HG02852 (cell line): Measurements from ENCODE around the gene BPIFB2.
"Not testable (repeated sequence)": the region's sequence is repeated elsewhere in the genome, so short reads cannot be mapped to it uniquely, and the experiment has no call there.

Source experiments
- ATAC-seq: cut with Tn5 transposase; IDR thresholded peaks from one replicate; pipeline ENCODE4 v1.9.1; 2021; ENCODE audit warnings: mild to moderate bottlenecking, moderate library complexity; ENCODE audit not compliant: unreplicated experiment

BPIFB2 gene

DNA sequence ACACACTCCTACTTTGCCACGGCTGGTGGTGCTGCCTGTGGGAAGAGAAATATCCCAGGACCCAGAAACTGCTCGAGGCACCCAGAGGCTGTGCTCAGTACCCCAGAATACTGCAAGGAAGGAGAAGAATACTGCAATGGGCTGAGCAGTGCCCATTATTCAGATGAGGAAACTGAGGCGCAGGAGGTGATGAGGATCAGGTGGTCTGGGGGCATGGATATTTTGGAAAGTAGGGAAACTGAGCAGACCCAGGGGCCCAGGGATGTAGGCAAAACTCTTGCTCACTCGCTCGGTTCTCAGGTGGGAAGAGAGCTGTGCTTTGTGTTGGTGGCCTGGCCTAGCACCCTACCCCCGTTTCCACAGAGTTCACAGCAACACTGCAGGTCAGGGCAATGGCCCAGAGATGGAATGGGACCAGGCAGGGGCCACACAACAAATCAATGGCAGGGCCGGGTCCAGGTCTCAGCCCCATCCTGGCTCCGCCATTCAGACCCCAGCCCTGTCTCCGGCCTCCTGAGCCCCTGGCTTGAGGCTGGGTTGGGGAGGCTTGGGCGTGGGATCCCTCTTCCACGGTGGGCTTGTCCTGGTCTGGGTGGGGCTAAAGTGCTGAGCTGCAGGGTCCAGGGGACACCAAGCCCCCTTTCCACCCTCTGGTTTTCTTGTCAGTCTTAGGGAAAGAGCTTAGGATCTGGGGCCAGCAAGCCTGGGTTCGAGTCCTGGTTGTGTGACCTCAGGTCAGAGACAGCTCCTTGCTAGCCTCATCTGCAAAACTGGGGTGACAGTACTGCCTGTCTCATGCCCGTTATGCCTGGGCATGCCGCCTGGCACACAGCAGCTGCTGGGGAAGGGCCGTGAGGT is 37.2 kb upstream of the BPIFB2 start:
- no peak for ATAC-seq

DNA sequence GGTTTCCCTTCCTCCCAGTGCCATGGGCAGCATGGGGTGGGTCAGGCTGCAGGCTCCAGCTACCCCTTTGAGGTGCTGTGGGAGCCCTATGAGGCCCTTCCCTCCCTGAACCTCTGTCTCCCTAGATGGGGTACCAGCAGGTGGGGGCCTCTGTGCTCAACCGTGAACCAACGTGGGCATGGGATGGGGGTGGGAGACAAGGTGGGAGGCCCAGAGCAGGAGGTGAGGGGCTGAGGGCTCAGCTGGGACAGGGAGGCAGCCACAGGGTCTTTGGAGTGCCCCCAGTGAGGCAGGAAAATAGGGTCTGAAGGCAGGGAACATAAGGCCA is 36.6 kb upstream of the BPIFB2 start:
- ATAC-seq: no peak

DNA sequence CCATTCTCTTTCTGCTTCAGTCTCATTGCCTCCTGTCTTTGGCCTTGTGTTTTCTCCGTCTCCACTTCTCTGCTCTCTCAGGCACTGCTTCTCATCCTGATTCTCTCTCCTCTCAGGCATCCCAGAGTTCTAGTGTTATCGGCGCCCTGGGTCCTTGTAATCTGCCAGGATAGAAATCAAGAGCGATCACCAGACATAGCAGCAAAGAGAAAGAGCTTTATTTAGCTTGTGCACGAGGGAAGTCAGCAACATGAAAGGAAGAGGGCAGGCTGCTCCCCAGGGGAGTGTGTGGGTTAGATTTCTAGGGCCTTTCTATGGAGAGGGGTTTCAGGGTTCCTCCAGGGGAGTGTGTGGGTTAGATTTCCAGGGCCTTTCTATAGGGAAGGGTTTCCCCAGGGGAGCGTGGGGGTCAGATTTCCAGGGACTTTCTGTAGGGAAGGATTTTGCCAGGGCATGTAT is 35.8 kb upstream of the BPIFB2 start:
- ATAC-seq: peak; percentile 29

DNA sequence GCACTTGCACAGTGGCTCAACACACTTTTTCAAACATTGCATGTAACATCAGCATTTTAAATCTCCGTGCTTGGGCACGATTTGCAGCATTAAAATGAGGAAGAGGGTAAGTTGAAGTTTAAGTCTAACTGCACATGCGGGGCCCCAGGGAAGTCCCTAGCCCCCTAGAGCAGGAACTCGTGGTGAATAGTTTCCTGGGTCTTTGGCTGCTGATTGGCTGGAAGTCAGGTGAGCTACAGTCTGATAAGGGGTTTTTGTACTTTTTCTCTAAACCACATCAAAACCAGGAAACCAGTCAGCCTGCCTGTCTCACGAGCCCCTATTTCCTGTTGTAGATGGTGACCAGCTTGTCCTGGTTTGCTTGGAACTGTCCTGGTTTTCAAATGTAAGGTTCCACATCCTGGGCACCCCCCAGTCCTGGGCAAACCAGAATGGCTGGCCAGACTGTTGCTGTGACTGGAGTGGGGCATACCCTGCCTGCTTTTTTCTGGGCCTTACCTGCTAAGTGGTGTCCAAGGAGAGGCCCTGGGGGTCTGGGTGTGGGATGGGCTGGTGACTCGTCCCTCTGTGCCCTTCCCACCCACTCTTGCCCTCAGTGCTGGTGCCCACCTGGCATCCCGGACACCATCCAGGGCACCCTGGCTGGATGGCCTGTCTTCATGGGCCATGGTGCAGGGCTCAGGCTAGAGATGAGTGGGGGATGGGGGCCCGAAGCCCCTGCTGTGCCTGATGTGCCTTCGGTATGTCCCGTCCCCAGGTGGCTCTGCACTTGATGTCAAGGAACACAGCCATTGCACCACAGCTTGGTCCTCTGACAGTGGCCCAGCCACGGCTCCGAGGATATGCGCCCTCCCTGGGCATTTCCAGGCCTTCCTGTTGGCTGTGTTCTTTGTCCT is 35.1 kb upstream of the BPIFB2 start:
- peak; percentile 84 for ATAC-seq

DNA sequence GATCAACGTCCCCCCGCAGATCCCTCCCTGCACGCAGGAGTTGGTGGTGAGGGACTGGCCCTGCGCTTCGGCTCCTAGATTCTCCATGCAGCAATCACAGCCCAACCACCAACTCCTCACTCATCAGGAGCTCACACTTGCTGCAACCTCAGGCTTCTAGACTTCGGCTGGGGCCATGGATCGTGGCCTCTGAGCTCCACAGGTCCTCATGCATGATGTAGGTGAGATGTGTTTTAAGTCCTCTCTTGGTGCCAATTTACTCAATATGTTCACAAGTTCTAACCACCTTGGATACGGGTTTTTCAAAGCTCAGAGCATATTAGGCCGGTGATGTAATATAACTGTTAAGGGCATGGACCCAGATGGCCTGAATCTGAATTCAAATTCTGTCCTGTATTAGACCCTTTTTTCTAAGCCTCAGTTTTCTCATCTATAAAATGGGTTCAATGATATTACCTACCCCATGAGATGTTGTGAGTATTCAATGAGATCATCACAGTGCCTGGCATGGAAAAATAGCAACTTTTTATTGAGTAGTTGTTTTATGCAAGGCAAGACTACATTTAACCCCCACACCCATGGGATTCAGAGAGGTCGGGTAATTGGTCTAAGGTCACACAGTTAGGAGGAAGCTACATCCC is 34.3 kb upstream of the BPIFB2 start:
- no peak for ATAC-seq

DNA sequence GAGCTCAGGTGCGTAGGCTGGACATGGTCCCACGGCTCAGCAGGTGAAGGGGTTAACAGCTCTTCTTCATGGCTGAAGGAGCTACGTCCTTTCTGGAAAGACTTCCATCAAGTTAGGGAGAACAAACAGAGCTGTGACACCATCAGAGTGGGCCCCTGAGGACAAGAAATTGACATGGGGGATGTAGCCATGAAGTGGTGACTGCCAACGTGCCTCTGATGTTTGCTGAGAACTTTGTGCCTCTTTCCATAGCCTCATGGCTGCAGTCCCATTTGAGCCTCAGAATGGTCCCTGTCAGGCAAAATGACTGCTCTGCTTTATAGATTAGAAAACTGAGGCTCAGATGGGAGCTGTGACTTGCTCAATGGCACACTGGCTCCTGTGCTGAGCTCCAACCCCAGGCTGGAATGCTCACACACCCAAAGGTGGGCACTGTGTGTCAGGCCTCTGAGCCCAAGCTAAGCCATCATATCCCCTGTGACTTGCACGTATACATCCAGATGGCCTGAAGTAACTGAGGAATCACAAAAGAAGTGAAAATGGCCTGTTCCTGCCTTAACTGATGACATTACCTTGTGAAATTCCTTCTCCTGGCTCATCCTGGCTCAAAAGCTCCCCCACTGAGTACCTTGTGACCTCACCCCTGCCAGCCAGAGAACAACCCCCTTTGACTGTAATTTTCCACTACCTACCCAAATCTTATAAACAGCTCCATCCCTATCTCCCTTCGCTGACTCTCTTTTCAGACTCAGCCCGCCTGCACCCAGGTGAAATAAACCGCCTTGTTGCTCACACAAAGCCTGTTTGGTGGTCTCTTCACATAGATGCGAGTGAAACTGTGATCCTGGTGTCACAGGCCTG is 33.1 kb upstream of the BPIFB2 start:
- ATAC-seq: not testable (repeated sequence)

DNA sequence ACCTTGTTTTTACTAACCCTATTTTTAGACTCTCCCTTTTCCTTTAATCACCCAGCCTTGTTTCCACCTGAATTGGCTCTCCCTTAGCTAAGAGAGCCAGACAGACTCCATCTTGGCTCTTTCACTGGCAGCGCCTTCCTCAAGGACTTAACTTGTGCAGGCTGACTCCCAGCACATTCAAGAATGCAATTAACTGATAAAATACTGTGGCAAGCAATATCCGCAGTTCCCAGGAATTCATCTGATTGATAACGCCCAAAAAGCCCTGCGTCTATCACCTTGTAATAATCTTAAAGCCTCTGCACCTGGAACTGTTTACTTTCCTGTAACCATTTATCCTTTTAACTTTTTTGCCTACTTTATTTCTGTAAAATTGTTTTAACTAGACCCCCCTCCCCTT is 32.4 kb upstream of the BPIFB2 start:
- not testable (repeated sequence) for ATAC-seq

DNA sequence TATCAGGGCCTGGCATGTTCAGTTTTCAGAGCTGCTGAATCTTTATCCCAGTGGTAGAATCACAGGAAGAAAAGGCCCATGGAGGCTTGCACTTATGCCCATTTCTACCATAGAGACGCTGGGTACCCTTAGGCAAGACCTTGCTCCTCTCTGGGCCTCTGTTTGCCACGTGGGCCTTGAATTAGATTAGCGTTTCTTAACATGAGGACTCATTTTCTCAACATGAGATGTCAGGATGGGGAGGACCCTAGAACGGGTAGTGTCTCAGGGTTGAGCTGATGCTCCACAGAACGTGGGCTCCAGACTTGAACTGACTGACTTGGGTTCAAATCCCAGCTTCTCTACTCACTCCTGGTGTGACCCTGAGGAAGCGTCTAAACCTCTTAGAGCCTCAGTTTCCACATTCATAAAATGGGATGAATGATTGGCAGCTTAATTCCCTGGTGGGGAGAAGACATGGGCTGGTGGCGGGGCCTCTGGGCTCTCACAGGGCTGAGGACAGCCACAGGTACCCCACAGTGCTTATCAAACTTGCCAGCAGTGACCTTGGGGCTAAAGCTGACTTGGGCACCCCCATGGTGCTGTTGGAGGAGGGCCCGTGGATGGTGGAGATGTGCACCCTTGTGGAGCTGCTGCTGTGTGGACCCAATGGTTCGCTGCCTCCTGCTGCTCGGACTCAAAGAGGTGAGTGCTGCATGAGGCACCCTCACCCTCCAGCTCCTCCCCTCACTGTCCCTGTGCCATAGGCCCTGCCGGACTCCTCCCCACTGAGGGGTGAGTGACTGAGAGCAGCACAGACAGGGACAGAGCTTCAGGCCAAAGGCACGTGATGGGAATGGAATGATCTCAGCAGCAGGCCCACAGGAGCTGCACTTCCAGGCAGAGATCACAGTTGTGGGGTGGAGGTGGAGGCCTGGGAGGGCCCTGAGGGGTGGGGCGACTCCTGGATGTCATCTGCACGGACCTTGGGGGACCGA is 31.5 kb upstream of the BPIFB2 start:
- ATAC-seq: no peak

DNA sequence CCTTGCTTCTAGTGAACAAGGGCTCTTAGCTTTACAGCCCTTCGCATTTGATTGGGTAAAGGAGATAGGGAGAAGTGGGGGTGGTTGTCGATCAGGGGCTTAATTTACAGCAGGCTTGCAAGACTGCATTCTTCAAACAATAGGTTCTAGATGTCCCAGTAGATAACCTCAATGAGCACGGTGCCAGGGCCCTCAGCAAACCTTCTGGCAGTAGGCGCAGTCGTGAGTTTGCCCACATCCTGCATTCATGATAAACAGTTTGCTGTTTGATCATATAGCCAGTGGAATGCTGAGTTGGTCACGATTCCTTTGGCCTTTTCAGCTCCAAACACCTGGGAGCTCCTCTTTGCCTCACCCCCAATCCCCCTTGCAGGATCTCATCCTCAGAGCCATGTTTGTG is 30.8 kb upstream of the BPIFB2 start:
- no peak for ATAC-seq

DNA sequence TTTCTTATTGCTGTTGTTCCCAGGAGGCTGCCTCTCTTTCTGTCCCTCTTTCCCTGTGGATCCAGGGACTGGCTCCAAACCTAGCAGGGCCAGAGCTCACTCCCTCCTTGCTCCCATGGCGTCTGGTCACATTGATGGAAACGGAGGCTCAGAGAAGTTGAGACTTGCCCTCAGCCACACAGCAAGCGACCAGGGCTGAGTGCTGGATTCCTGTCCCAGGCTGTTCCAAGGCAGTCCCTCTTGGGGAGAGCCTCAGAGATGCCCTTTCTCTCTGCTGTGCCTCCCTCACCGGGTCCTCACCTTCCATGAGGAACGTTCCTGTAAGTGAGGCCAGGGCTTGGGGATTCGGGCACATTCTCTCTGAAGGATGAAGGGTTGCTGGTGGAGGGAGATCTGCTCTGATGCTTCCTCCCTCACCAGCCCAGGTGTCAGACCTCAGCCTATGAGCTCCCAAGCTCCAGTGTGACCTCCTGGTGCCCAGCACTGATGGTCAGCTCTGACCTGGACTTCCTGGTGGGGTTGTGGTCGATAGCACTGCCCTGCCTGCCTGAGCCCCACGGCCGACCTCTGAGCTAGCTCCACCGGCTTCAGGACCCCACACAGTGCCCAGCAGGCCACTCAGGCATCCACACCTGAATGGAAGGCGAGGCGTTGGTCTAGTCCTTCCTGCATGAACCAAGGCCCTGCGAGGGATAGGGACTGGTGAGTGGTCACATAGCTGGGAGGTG is 30.1 kb upstream of the BPIFB2 start:
- ATAC-seq: no peak

DNA sequence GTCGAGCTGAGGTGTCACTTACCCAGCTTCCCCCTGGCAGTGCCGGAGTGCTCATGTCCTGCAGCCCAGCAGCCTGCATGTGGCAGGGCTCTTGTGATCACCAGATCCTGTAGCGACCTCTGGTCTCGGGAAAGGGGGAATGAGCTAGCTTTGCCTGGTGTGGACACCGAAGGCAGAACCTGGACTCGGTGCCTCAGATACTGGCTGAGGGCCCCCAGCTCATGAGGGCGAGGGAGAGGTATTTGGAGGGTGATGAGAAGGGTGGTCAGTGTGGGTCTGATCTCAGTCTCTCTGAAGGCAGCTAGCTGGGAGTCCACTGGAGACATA is 29.5 kb upstream of the BPIFB2 start:
- ATAC-seq: no peak

DNA sequence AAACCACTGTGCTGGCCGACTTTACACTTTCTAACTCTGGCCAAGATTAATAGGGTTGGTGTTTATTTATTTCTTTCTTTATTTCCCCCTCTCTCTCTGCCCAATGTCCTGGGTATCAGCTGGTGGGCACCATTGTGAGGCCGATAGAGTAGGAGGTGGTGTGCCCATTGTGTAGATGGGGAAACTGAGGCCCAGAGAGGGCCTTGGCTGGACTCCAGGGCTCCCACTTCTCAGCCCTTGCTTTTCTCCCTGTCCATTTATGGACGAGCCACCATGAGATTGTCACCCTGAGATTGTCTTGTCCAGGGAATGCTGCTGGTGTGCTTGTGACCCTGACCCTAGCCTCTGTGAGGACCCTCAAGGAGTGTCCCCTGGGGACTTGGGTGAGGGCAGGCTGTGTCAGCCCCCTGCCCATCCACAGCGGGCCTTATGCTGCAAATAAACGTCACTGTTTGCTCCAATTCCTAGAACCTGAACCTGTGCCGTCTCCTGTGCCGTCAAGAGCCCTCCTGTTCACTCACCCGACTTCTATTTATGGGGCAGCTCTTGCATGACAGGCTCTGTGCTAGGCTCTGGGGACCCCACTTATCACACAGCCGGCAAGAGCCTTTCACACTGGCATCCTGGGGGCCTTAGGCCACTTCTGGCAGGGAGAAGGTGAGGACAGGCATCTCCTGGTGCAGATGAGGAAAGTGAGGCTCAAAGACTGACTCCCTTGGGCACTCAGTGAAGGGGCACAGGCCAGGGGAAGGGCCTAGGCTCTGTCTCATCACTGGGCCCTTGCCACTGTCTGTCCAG is 28.1 kb upstream of the BPIFB2 start:
- no peak for ATAC-seq

DNA sequence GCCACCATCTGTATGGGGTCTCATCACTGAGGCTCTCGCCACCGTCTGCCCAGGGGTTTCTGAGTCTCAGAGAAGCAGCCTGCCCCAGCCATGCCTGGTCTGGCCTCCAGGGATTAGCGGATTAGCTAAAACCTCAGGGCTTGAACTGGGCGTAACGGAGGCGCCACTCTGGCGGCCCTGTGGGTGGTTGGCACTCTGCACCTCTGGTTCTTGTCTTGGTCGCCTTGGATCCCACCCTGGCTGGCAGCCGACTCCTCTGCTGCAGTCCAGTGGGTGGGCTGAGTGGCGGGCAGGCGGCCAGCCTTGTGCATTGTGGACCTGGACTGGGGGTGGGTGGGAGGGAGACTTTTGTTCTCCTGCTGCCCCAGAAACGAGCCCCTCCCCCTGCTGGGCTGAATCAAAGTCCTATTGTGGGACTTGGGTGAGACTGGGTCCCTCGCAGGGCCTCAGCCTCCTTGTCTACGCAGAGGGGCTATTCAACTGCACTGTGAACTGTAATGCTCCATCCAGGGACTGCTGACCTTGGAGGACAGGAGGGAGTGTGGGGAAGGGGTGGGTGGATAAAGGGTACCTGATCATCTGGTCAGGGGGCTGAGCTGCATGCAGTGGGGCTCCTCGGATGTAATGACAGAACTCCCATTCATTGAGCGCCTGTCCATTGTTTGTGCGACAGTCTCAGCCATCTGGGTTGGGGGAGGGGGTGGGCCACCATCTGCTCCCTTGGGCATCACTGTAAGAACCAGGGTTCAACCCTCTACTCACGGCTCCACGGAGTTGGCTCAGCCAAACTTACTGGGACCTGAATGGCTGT is 27.2 kb upstream of the BPIFB2 start:
- no peak for ATAC-seq

DNA sequence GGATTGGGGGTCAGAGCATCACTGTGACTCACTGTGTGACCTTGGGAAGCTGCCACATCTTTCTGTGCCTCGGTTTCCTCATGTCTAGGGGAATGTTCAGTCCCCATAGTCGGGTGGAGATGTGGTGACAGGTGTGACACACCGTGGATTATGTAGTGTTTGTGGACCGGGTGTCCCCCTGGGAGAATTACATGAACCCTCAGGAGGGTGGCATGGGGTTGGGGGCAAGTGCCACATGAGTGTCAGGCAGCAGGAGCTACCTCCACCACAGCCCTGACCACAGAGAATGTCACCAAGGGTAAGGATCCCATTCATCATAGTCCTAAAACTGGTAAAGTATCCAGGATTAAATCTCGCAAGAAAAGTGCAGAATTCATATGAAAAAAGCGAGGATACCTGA is 26.5 kb upstream of the BPIFB2 start:
- ATAC-seq: no peak

DNA sequence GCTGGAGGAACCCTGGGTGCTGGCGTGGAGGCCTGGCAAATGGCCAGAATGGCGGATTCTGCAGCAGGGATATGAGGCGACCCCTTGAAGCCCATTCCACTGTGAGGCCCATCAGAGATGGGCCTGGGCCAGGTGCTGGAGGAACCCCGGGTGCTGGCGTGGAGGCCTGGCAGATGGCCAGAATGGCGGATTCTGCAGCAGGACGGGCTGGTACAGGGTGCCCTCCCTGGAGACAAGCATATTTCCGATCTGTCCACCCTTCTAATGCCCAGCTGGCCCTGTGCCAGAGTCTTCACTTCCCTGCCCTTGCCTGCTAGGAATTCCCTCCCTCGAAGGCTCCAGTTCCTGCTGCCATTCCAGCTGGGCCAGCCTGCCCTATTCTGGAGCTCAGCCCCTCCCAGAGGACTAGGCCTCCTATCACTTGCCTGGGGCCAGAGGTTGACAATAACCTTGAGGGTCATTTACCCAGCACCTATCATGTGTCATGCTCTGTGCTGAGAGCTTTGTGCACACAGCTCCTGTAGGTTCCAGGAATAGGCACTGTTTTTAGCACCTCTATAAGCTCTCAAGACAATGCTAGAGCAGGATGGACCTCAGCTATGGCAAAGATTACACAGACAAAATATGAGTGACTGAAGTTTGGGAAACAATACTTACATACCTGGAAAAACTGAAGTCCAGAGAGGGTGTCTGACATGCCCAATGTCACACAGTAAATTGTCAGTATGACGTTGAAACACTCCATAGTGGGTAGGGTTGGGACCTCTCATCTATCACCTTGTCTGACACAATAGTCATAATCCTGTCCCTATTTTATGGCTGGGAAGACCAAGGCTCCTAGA is 24.7 kb upstream of the BPIFB2 start:
- ATAC-seq: no peak

DNA sequence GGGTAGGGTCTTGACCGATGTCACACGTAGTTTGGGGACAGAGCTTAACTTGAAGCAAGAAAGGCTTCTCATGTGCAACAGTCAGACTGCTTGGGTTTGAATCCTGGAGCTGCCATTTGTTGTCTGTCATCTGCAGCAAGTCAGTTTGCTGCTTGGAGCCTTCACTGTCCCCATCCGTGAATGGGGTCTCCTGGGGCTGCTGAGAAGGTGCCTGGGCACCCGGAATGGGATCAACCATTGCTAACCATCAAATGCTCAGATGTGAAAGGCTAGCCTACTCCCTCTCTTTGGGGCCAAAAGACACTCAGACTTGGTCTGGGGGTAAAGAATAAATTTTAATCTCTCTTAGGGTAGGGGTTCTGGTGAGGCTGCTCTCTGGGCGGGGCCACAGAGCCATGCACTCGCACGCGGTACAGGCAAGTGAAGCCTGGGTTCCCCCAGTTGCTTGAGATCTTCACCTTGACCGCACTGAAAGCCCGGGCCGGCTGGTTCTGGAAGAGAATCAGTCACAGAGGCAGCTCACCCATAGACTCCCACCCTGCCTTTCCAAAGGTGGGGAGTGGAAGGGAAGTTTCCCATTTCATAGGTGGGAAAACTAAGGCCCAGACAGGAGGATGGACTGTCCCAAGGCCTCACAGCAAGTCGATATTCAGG is 23.9 kb upstream of the BPIFB2 start:
- no peak for ATAC-seq
